SK-N-SH treated with all-trans-retinoic acid at 6 μM for 48 hours (cell line): ENCODE results near the gene FRMD3.

ENCODE experiments used
- ATAC-seq: fragments of 200-7000 bp; cut with Tn5 transposase; 3 replicates; pipeline ENCODE4 v1.9.1; 2020; ENCODE audit warnings: mild to moderate bottlenecking, moderate library complexity
- ARNTL ChIP-seq: fragments of 450-650 bp; formaldehyde crosslinking; IDR thresholded peaks from 2 replicates; pipeline ENCODE4 v1.5.0; 2020; ENCODE audit warnings: low read depth, mild to moderate bottlenecking, moderate library complexity, borderline replicate concordance
- BACH2 ChIP-seq: fragments of 250-450 bp; sonication (Bioruptor Pico); IDR thresholded peaks from 2 replicates; pipeline ENCODE4 v1.9.0; 2021; ENCODE audit warnings: mild to moderate bottlenecking, borderline replicate concordance
- CSDC2 ChIP-seq: fragments of 250-450 bp; sonication (Bioruptor Pico); IDR thresholded peaks from 2 replicates; pipeline ENCODE4 v1.5.0; 2020; ENCODE audit warnings: mild to moderate bottlenecking, moderate library complexity
- ESRRG ChIP-seq: fragments of 250-450 bp; sonication (Bioruptor Pico); IDR thresholded peaks from 2 replicates; pipeline ENCODE4 v1.6.1; 2021; ENCODE audit warnings: mild to moderate bottlenecking
- GLIS3 ChIP-seq: fragments of 250-450 bp; sonication (Bioruptor Pico); IDR thresholded peaks from 2 replicates; pipeline ENCODE4 v1.5.0; 2020; ENCODE audit warnings: mild to moderate bottlenecking, moderate library complexity
- ISL1 ChIP-seq: fragments of 250-450 bp; sonication (Bioruptor Pico); IDR thresholded peaks from 2 replicates; pipeline ENCODE4 v2.1.2; 2022; ENCODE audit warnings: mild to moderate bottlenecking, moderate library complexity
- OSR1 ChIP-seq: fragments of 250-450 bp; sonication (Bioruptor Pico); IDR thresholded peaks from 2 replicates; pipeline ENCODE4 v1.8.0; 2022; ENCODE audit warnings: moderate library complexity, mild to moderate bottlenecking, inconsistent platforms
- PPARA ChIP-seq: fragments of 250-450 bp; sonication (Bioruptor Pico); IDR thresholded peaks from 2 replicates; pipeline ENCODE4 v1.5.0; 2020; ENCODE audit warnings: mild to moderate bottlenecking, borderline replicate concordance
- RARB ChIP-seq: fragments of 250-450 bp; sonication (Bioruptor Pico); IDR thresholded peaks from 2 replicates; pipeline ENCODE4 v1.8.0; 2021; ENCODE audit warnings: mild to moderate bottlenecking, moderate library complexity
- SNAI2 ChIP-seq: fragments of 250-450 bp; sonication (Bioruptor Pico); IDR thresholded peaks from 2 replicates; pipeline ENCODE4 v1.5.0; 2020; ENCODE audit warnings: mild to moderate bottlenecking, moderate library complexity
- TCF4 ChIP-seq: fragments of 250-450 bp; sonication (Bioruptor Pico); IDR thresholded peaks from 2 replicates; pipeline ENCODE4 v1.8.0; 2021; ENCODE audit warnings: mild to moderate bottlenecking, moderate library complexity, borderline replicate concordance
- TOX ChIP-seq: fragments of 250-450 bp; sonication (Bioruptor Pico); IDR thresholded peaks from 2 replicates; pipeline ENCODE4 v1.8.0; 2021; ENCODE audit warnings: mild to moderate bottlenecking, moderate library complexity, borderline replicate concordance
- ZC3H10 ChIP-seq: fragments of 250-450 bp; sonication (Bioruptor Pico); IDR thresholded peaks from 2 replicates; pipeline ENCODE4 v1.5.1; 2021; ENCODE audit warnings: mild to moderate bottlenecking, moderate library complexity
- ZFP3 ChIP-seq: fragments of 250-450 bp; sonication (Bioruptor Pico); IDR thresholded peaks from 2 replicates; pipeline ENCODE4 v1.5.0; 2020; ENCODE audit warnings: mild to moderate bottlenecking, moderate library complexity
- ZFP30 ChIP-seq: fragments of 450-650 bp; formaldehyde crosslinking; IDR thresholded peaks from 2 replicates; pipeline ENCODE4 v1.5.0; 2022; ENCODE audit warnings: mild to moderate bottlenecking, moderate library complexity
- ZNF565 ChIP-seq: fragments of 450-650 bp; formaldehyde crosslinking; conservative IDR thresholded peaks from 2 replicates; pipeline ENCODE4 v1.5.0; 2020; ENCODE audit warnings: low read depth, mild to moderate bottlenecking, moderate library complexity
- ZNF70 ChIP-seq: fragments of 450-650 bp; formaldehyde crosslinking; IDR thresholded peaks from 2 replicates; pipeline ENCODE4 v1.5.0; 2020; ENCODE audit warnings: mild to moderate bottlenecking, moderate library complexity
- ZNF8 ChIP-seq: fragments of 450-650 bp; formaldehyde crosslinking; IDR thresholded peaks from 2 replicates; pipeline ENCODE4 v1.5.0; 2020; ENCODE audit warnings: mild to moderate bottlenecking, moderate library complexity
- TF ChIP-seq, protein P1 (sequence below): fragments of 250-450 bp; sonication (Bioruptor Pico); IDR thresholded peaks from 2 replicates; pipeline ENCODE4 v1.8.0; 2021; ENCODE audit warnings: low read depth, mild to moderate bottlenecking, moderate library complexity, borderline replicate concordance
- TF ChIP-seq, protein P2 (sequence below): fragments of 250-450 bp; sonication (Bioruptor Pico); IDR thresholded peaks from 2 replicates; pipeline ENCODE4 v1.5.1; 2020; ENCODE audit warnings: low read depth, mild to moderate bottlenecking, moderate library complexity
- TF ChIP-seq, protein P3 (sequence below): fragments of 250-450 bp; sonication (Bioruptor Pico); IDR thresholded peaks from 2 replicates; pipeline ENCODE4 v1.5.1; 2021; ENCODE audit warnings: mild to moderate bottlenecking, moderate library complexity
- TF ChIP-seq, protein P4 (sequence below): fragments of 250-450 bp; sonication (Bioruptor Pico); IDR thresholded peaks from 2 replicates; pipeline ENCODE4 v1.8.0; 2020; ENCODE audit warnings: mild to moderate bottlenecking, moderate library complexity, borderline replicate concordance
- TF ChIP-seq, protein P5 (sequence below): fragments of 250-450 bp; sonication (Bioruptor Pico); IDR thresholded peaks from 2 replicates; pipeline ENCODE4 v1.5.0; 2020; ENCODE audit warnings: mild to moderate bottlenecking, moderate library complexity

FRMD3 gene

DNA sequence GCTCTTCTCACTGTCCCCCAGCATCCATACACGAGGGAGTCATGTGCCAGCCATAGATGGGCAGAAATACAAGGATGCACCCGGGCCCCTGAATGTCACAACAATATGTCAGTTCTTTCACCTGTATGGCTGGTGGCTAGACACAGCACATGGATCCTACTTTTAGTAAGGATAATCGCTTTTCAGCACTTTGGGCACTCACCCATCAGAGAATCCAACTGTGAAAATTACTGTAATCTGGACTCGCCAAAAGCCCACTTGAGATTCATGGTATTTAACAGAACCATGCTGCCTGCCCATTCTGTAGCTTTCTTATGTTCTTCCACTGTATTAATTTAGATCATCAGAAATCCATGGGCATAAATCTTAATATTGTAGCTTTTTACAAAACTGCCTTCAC is 124.8 kb downstream of the FRMD3 start:
- ATAC-seq = no peak
- TF ChIP-seq ZNF70 (no peak), SNAI2 (CRISPR knock-in tag) (no peak), ZNF565 (CRISPR knock-in tag) (no peak), OSR1 (CRISPR knock-in tag) (no peak)

DNA sequence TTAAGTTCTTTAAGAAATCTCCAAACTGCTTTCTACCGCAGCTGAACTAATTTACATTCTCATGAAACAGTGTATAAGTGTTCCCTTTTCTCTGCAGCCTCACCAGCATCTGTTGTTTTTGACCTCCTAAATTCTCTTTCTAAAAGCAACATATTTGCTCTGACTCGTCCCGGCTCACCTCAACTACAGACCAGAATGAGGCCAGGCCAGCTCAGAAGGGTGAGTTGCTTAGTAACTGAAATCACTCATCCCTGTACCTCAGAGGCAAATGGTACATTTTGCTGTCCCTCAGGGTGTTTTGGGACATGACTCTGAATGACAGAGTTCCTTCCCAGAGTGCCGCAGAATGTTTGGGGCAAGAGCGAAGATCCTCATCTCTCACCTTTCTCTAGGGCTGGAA is 127.5 kb downstream of the FRMD3 start:
- ATAC-seq = no peak
- TF ChIP-seq, protein P1, sequence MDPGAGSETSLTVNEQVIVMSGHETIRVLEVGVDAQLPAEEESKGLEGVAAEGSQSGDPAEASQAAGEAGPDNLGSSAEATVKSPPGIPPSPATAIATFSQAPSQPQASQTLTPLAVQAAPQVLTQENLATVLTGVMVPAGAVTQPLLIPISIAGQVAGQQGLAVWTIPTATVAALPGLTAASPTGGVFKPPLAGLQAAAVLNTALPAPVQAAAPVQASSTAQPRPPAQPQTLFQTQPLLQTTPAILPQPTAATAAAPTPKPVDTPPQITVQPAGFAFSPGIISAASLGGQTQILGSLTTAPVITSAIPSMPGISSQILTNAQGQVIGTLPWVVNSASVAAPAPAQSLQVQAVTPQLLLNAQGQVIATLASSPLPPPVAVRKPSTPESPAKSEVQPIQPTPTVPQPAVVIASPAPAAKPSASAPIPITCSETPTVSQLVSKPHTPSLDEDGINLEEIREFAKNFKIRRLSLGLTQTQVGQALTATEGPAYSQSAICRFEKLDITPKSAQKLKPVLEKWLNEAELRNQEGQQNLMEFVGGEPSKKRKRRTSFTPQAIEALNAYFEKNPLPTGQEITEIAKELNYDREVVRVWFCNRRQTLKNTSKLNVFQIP = no peak
- no peak for TF ChIP-seq SNAI2 (CRISPR knock-in tag)

DNA sequence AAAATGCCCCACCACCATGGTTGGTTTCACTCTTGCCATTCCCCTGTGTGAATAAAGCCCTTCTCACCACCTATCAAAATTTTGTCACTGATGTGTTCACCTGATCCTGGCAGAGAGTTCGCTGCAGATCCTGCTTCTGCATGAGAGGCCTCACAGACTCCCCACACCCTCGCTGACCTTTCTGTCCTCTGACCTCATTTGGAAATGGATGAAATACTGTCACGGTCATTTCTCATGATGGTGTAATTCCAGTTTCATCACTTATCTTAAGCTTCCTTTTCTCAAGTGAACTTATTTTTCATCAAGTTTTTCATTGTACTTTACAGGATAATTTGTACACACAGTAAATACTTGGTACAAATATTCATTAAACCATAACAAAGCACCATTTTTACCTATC is 131.3 kb downstream of the FRMD3 start:
- ATAC-seq = no peak
- TF ChIP-seq ZNF8 (CRISPR knock-in tag) (no peak), GLIS3 (CRISPR knock-in tag) (no peak), ZC3H10 (no peak), ZNF70 (no peak), PPARA (no peak), ISL1 (CRISPR knock-in tag) (no peak), TOX (no peak), ZFP3 (CRISPR knock-in tag) (no peak), ESRRG (no peak), ZFP30 (CRISPR knock-in tag) (no peak), TCF4 (no peak), CSDC2 (no peak), ARNTL (CRISPR knock-in tag) (no peak), RARB (CRISPR knock-in tag) (no peak), ZNF565 (CRISPR knock-in tag) (no peak)
- TF ChIP-seq, protein P2, sequence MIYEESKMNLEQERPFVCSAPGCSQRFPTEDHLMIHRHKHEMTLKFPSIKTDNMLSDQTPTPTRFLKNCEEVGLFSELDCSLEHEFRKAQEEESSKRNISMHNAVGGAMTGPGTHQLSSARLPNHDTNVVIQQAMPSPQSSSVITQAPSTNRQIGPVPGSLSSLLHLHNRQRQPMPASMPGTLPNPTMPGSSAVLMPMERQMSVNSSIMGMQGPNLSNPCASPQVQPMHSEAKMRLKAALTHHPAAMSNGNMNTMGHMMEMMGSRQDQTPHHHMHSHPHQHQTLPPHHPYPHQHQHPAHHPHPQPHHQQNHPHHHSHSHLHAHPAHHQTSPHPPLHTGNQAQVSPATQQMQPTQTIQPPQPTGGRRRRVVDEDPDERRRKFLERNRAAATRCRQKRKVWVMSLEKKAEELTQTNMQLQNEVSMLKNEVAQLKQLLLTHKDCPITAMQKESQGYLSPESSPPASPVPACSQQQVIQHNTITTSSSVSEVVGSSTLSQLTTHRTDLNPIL = no peak
- TF ChIP-seq, protein P3, sequence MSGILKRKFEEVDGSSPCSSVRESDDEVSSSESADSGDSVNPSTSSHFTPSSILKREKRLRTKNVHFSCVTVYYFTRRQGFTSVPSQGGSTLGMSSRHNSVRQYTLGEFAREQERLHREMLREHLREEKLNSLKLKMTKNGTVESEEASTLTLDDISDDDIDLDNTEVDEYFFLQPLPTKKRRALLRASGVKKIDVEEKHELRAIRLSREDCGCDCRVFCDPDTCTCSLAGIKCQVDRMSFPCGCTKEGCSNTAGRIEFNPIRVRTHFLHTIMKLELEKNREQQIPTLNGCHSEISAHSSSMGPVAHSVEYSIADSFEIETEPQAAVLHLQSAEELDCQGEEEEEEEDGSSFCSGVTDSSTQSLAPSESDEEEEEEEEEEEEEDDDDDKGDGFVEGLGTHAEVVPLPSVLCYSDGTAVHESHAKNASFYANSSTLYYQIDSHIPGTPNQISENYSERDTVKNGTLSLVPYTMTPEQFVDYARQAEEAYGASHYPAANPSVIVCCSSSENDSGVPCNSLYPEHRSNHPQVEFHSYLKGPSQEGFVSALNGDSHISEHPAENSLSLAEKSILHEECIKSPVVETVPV (CRISPR knock-in tag) = no peak
- TF ChIP-seq, protein P4, sequence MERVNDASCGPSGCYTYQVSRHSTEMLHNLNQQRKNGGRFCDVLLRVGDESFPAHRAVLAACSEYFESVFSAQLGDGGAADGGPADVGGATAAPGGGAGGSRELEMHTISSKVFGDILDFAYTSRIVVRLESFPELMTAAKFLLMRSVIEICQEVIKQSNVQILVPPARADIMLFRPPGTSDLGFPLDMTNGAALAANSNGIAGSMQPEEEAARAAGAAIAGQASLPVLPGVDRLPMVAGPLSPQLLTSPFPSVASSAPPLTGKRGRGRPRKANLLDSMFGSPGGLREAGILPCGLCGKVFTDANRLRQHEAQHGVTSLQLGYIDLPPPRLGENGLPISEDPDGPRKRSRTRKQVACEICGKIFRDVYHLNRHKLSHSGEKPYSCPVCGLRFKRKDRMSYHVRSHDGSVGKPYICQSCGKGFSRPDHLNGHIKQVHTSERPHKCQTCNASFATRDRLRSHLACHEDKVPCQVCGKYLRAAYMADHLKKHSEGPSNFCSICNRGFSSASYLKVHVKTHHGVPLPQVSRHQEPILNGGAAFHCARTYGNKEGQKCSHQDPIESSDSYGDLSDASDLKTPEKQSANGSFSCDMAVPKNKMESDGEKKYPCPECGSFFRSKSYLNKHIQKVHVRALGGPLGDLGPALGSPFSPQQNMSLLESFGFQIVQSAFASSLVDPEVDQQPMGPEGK = no peak
- TF ChIP-seq, protein P5, sequence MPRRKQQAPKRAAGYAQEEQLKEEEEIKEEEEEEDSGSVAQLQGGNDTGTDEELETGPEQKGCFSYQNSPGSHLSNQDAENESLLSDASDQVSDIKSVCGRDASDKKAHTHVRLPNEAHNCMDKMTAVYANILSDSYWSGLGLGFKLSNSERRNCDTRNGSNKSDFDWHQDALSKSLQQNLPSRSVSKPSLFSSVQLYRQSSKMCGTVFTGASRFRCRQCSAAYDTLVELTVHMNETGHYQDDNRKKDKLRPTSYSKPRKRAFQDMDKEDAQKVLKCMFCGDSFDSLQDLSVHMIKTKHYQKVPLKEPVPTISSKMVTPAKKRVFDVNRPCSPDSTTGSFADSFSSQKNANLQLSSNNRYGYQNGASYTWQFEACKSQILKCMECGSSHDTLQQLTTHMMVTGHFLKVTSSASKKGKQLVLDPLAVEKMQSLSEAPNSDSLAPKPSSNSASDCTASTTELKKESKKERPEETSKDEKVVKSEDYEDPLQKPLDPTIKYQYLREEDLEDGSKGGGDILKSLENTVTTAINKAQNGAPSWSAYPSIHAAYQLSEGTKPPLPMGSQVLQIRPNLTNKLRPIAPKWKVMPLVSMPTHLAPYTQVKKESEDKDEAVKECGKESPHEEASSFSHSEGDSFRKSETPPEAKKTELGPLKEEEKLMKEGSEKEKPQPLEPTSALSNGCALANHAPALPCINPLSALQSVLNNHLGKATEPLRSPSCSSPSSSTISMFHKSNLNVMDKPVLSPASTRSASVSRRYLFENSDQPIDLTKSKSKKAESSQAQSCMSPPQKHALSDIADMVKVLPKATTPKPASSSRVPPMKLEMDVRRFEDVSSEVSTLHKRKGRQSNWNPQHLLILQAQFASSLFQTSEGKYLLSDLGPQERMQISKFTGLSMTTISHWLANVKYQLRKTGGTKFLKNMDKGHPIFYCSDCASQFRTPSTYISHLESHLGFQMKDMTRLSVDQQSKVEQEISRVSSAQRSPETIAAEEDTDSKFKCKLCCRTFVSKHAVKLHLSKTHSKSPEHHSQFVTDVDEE (CRISPR knock-in tag) = no peak
- TF ChIP-seq, all 23 proteins: peak for 0

DNA sequence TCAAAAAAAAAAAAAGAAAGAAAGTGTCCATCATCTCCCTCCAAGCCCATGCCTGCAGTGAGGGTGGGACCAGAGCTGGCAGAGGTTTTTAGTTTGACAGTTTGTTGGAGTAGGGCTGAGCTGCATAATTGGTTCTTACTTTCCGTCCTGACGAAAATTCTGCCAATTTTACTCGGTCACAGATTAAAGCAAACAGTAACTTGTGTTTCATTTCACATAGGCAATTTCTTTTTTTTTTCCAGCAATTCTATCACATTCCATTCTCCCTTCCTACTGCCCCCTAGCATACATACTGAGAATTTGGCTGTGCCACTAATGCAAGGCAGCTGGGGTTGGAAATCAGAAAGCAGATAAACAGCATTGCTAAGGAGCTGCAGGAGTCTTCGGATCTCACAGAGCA is 132.4 kb downstream of the FRMD3 start:
- peak; percentile 59; the same call in 2 of the 3 replicates for ATAC-seq
- TF ChIP-seq ZC3H10 = no peak
- TF ChIP-seq ZFP3 (CRISPR knock-in tag) = no peak
- TF ChIP-seq, protein P1 = no peak
- TF ChIP-seq, protein P3 (CRISPR knock-in tag) = no peak
- TF ChIP-seq TCF4 = no peak
- no peak for TF ChIP-seq CSDC2
- TF ChIP-seq, protein P2 = no peak
- no peak for TF ChIP-seq ESRRG
- no peak for TF ChIP-seq ZNF70
- no peak for TF ChIP-seq ISL1 (CRISPR knock-in tag)
- no peak for TF ChIP-seq ZFP30 (CRISPR knock-in tag)
- TF ChIP-seq BACH2 (CRISPR knock-in tag) = no peak
- no peak for TF ChIP-seq ZNF8 (CRISPR knock-in tag)
- TF ChIP-seq ARNTL (CRISPR knock-in tag) = no peak
- no peak for TF ChIP-seq RARB (CRISPR knock-in tag)
- no peak for TF ChIP-seq SNAI2 (CRISPR knock-in tag)
